HG02840 (cell line): ENCODE data around the gene TOR2A.
"Not testable (repeated sequence)": the region's sequence is repeated elsewhere in the genome, so short reads cannot be mapped to it uniquely, and the experiment has no call there.

Experiments used
- ATAC-seq: cut with Tn5 transposase; IDR thresholded peaks from one replicate; pipeline ENCODE4 v1.9.1; 2021; ENCODE audit warnings: mild to moderate bottlenecking, moderate library complexity, moderate number of reproducible peaks; ENCODE audit not compliant: unreplicated experiment, low FRiP score

TOR2A gene

DNA sequence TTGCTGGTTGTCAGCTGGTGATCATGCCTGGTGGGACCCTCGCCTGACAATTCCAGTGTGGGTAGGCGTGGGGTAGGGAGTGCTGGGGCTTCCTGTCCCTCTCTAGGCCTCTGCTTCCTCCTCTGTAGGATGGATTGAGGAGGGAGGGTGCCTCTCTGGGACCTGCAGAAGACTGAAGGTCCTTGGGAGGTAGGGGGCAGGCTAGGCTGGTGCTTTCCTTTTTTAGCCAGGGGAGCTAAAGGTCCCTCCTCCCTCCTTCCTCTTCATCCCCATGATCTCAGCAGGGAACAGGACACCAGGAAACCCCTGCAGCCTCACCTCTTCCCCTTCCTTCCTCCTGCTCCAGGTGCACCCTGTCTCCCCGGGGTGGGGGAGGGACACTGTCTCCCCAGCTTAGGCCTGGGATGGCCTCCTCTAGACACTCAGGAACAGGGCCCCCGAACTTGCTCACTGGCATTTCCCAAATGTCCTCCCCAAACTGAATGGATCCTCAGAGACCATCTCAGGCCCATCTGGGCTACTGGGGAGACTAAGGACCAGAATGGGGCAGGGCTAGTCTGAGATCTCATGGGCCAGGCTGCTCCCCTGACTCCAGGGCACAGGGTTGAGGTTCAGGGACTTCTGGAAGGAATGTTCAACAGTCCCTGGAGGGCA, 35.0 kb upstream of the TOR2A start:
- no peak for ATAC-seq

DNA sequence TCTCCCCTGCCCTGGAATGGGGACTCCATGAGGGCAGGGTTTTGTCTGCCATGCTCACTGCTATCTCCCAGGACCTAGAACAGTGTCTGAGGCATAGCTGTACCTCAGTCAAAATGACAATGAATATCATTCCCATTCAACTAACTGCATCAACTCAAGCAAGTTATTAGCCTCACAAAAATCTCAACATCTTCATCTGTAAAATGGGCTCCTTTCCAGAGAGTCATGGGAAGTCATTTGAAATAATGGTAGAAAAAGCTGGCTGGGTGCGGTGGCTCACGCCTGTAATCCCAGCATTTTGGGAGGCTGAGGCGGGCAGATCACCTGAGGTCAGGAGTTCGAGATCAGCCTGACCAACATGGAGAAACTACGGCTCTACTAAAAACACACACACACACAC, 34.0 kb upstream of the TOR2A start:
- no peak for ATAC-seq

DNA sequence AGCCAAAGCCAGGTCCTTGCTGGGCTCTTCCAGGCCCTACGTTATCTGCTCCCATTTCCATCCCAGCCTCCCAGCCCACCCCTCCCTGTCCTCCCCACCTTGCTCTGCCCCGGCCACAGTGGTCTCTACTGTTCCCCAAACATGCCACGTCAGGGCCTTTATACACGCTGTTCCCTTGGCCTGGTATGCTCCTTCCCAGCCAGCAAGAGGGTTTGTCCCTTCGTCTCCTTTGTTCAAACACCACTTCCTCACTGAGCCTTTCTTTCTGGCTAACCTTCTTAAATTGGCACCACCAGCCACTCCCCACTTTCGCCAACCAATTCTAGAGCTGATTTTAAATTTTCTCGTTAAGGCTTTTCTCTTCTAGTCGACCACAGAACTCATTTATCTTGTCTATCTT, 33.6 kb upstream of the TOR2A start:
- ATAC-seq = no peak

- ATAC-seq = no peak
Measured at GRCh38 chr9:127767909-127768331, 32.8 kb upstream of the TOR2A start.

DNA sequence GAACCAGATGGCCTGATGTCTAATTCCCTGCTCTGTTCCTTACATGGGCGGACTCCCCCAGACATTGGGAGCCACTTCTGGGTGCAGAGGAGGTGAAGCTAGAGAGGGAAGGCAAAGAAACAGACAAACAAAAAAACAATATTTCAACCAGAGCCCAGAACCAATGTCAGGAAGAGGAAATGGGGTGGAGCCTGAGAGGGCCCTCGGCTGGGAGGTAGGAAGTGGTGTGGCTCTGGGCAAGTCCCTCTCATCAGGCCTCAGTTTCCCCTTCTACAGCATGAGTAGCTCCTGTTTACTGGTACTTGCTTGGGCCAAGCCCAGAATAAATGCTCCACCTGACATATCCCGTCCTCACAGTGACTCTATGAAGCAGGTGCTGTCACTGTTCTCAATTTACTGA, 32.3 kb upstream of the TOR2A start:
- ATAC-seq = no peak

- ATAC-seq = no peak
Measured at GRCh38 chr9:127765418-127765817, 30.3 kb upstream of the TOR2A start.

DNA sequence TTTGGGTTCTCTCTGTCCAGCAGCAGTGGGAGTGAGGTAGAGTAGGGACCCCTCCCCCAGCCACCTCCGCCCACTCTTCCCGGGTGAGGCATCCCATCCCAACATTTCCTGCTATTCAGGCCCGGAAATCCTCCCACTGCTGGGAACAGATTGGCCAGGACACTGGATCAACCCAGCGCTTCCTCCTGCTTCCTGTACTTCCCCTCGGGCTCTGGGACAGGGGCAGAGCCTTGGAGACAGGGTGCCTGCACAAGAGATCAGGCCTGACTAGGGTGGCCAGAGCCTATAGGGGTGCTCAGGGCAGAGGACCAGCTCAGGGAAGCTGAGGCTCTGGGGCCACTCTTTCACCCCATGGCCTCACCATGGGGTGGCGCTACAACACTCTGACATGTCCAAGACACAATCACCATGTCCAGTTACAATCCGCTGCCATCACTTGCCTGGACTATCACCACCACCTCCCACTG, 28.9 kb upstream of the TOR2A start:
- ATAC-seq = no peak

- ATAC-seq = no peak
Measured at GRCh38 chr9:127762111-127762676, 27.1 kb upstream of the TOR2A start.

GRCh38 chr9:127761491-127761956, 26.4 kb upstream of the TOR2A start:
- no peak for ATAC-seq

DNA sequence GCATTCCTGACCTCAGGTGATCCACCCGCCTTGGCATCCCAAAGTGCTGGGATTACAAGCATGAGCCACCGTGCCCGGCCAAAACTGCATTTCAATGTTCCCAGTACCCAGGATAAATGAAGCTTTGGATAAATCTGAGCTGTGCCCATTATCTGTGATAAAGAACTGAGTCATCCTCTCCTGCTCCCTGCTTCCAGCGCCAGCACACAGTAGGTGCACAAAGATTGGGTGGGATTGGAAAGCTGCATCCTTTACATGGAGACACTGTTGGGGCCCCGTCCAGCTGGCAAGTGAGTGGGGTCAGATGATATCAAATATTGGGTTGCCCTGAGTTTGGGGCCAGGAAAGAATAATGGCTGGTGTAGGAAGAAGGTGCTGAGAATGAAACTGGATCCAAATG, 26.0 kb upstream of the TOR2A start:
- ATAC-seq = no peak

GRCh38 chr9:127758843-127759242, 23.7 kb upstream of the TOR2A start:
- ATAC-seq = no peak

- not testable (repeated sequence) for ATAC-seq
Measured at GRCh38 chr9:127756776-127757175, 21.7 kb upstream of the TOR2A start.

- ATAC-seq = no peak
Measured at GRCh38 chr9:127756233-127756632, 21.1 kb upstream of the TOR2A start.

DNA sequence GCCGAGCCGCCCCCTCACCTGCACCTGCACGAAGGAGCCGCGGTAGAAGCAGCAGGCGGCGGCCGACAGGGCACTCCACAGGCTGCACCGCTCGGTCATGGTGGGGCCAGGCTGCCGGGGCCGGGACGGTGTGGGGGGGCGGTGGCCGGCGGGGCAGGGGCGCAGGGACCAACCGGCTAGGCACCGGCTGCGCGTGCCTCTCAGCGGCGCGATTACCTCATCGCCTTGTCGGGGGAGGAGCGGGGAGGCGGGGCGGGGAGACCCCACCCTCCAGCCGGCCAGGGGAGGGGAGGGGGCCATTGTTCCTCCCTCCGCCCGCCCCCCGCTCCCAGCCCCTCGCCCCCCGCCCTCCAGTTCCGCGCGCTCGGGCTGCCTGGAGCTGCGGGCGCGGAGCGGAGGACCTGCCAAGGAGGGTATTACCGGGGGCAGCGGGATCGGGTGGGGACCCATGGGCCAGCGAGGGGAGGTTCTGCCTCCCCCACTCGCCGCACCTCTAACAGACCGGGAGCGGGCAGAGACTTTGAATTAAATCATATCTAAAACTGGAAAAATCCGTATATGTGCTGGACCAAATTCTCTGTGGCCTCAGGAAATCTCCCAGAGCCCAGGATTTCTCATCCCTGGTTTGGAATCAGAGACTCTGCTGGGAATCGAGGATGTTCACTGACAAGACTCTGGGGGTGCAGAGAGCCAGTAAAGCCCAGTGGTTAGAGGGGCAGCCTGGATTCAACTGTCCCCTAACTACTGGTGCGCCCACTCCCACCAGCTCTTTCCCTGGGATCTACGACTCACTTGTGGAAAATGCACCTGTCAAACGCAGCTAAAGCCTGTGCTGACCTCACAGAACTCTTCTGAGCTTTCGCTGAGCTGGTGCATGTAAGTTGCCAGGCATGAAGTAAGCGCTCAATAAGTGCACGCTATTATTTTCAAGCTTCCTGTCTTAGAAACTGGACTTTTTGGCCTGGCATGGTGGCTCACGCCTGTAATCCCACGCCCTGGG, 20.3 kb upstream of the TOR2A start:
- ATAC-seq = no peak

DNA sequence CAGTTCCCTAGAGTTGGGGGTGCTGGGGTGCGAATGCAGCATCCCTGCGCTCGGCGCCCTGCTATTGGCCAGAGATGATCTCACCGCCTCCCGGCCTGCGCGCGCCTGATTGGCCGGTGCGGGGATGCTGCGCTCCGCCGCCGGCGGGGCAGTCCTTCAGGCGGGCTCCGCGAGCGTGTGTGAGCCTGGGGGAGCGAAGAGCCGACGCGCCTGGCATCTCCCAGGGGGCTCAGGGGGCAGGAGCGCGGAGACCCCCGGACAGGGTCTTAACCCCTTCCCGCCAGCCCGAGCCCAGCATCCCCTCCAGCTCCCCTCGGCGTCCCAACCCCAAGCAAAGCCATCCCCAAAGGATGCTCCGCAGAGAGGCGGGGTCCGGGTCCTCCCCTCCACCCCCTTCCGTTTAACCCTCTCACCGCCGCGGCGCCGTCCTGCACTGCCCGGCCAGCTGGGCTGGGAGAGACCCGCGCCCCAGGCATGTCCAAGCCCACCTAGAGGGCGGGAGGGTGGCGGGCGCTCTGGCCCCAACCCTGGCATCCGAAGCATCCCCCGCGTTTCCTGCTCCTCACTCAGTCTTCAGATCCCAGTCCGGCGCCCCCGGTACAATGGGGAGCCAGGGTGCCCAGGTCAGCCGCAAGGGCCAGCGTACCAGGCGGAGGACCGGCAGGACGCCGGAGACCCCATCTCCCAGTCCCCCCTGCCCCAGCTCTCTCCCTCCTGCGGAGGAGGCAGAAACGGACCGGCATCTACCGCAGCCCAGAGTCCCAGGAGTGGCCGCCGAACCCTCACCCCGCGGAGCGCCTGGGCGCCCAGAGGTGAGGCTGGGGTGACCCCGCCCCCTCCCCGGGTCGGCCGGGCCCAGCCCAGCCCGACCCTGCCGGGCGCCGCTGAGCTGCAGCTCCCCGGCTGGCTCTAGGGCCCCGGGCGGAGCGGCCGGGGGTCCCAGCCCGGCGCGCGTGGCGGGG, 19.3 kb upstream of the TOR2A start:
- no peak for ATAC-seq

- ATAC-seq = no peak
Measured at GRCh38 chr9:127753622-127754021, 18.5 kb upstream of the TOR2A start.

- no peak for ATAC-seq
Measured at GRCh38 chr9:127753148-127753547, 18.1 kb upstream of the TOR2A start.

DNA sequence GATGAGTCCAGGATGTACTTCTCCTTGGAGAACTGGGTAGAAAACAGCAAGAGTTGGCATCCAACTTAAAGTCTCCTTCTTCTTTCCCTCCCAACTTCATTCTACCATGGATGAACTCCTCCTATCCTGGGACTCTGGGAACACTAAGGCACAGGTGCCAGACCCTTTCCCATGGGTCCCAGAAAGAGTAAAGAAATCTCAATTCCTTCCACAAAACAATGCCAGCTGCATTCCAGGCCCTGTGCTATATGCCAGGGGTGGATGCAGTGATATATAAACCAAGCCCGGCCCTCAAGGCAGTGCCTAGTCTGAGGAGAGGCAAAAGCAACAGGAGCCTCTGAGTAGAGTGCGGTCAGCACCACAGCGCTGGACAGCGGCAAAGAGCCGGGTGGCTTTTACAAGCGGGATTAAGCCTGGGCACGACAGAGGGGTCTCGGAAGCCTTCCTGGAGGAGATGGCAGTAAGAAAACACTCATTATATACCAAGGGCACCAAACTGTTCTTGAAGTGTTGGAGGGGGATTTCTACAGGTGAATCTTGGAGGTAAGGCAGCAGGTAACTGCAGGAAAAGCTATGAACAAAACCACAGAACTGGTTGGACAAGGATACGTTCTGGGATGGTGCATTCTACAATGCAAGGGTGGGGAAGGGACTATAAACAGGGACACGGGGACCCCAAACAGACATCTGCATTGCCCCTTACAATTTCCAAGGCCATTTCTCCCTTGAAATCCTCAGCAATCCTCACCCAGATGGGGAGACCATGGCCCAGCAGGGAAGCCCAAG, 16.4 kb upstream of the TOR2A start:
- no peak for ATAC-seq

GRCh38 chr9:127749090-127749787, 14.1 kb upstream of the TOR2A start:
- no peak for ATAC-seq
